ENCODE results near the gene RAB8A.

DNA sequence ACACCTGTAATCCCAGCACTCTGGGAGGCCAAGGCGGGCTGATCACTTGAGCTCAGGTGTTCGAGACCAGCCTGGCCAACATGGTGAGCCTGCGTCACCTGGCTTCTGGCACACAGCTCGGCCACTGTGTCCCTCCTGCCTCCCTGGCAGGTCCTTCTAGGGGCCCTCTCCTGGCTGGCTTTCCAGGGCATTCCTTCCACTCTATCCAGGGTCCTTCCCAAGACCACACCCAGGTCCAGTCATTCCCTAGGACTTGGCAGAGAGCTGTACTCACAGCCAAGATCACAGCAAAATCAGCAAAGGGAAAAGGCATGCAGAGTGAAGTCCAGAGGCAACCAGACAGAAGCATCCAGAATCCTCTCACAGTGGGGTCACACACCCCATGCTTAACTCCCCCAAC lies 22.1 kb downstream of the RAB8A start:
- TF ChIP-seq, protein P1, sequence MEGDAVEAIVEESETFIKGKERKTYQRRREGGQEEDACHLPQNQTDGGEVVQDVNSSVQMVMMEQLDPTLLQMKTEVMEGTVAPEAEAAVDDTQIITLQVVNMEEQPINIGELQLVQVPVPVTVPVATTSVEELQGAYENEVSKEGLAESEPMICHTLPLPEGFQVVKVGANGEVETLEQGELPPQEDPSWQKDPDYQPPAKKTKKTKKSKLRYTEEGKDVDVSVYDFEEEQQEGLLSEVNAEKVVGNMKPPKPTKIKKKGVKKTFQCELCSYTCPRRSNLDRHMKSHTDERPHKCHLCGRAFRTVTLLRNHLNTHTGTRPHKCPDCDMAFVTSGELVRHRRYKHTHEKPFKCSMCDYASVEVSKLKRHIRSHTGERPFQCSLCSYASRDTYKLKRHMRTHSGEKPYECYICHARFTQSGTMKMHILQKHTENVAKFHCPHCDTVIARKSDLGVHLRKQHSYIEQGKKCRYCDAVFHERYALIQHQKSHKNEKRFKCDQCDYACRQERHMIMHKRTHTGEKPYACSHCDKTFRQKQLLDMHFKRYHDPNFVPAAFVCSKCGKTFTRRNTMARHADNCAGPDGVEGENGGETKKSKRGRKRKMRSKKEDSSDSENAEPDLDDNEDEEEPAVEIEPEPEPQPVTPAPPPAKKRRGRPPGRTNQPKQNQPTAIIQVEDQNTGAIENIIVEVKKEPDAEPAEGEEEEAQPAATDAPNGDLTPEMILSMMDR (IDR thresholded peaks at IDR 0.05; ENCODE audit: low read depth, low read length, missing input control): no peak
- TF ChIP-seq RAD21 (IDR thresholded peaks at IDR 0.05) (no peak), ZBTB33 (IDR thresholded peaks at IDR 0.05) (no peak), HNF4A (conservative IDR thresholded peaks at IDR 0.05) (no peak), SP1 (IDR thresholded peaks at IDR 0.05) (no peak), YY1 (IDR thresholded peaks at IDR 0.05) (no peak), EGR1 (IDR thresholded peaks at IDR 0.05; ENCODE audit: low read depth in 2 of 2) (no peak), TAF1 (conservative IDR thresholded peaks at IDR 0.05) (no peak), JUND (IDR thresholded peaks at IDR 0.05) (no peak), GABPA (IDR thresholded peaks at IDR 0.05 in 1 of 2, conservative IDR thresholded peaks at IDR 0.05 in 1 of 2) (no peak), HNF4G (IDR thresholded peaks at IDR 0.05) (no peak)
- TF ChIP-seq, protein P2, sequence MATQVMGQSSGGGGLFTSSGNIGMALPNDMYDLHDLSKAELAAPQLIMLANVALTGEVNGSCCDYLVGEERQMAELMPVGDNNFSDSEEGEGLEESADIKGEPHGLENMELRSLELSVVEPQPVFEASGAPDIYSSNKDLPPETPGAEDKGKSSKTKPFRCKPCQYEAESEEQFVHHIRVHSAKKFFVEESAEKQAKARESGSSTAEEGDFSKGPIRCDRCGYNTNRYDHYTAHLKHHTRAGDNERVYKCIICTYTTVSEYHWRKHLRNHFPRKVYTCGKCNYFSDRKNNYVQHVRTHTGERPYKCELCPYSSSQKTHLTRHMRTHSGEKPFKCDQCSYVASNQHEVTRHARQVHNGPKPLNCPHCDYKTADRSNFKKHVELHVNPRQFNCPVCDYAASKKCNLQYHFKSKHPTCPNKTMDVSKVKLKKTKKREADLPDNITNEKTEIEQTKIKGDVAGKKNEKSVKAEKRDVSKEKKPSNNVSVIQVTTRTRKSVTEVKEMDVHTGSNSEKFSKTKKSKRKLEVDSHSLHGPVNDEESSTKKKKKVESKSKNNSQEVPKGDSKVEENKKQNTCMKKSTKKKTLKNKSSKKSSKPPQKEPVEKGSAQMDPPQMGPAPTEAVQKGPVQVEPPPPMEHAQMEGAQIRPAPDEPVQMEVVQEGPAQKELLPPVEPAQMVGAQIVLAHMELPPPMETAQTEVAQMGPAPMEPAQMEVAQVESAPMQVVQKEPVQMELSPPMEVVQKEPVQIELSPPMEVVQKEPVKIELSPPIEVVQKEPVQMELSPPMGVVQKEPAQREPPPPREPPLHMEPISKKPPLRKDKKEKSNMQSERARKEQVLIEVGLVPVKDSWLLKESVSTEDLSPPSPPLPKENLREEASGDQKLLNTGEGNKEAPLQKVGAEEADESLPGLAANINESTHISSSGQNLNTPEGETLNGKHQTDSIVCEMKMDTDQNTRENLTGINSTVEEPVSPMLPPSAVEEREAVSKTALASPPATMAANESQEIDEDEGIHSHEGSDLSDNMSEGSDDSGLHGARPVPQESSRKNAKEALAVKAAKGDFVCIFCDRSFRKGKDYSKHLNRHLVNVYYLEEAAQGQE (IDR thresholded peaks at IDR 0.05): no peak
- TF ChIP-seq, protein P3, sequence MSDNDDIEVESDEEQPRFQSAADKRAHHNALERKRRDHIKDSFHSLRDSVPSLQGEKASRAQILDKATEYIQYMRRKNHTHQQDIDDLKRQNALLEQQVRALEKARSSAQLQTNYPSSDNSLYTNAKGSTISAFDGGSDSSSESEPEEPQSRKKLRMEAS (IDR thresholded peaks at IDR 0.05): no peak
- TF ChIP-seq, protein P4, sequence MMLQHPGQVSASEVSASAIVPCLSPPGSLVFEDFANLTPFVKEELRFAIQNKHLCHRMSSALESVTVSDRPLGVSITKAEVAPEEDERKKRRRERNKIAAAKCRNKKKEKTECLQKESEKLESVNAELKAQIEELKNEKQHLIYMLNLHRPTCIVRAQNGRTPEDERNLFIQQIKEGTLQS (IDR thresholded peaks at IDR 0.05): no peak
